Anterior cingulate cortex (tissue), 58 donors: Measurements from ENCODE around the gene TEX26.
"Not testable (repeated sequence)": the region's sequence is repeated elsewhere in the genome, so short reads cannot be mapped to it uniquely, and the experiment has no call there.

ENCODE experiments used
- DNase-seq, 58 donors: peaks; one replicate each; lab custom pipeline; 2025; lab: John Stamatoyannopoulos, UW

Gene TEX26

GRCh38 chr13:30916991-30917390 is 15.5 kb upstream of the TEX26 start:
- DNase-seq: no peak

DNA sequence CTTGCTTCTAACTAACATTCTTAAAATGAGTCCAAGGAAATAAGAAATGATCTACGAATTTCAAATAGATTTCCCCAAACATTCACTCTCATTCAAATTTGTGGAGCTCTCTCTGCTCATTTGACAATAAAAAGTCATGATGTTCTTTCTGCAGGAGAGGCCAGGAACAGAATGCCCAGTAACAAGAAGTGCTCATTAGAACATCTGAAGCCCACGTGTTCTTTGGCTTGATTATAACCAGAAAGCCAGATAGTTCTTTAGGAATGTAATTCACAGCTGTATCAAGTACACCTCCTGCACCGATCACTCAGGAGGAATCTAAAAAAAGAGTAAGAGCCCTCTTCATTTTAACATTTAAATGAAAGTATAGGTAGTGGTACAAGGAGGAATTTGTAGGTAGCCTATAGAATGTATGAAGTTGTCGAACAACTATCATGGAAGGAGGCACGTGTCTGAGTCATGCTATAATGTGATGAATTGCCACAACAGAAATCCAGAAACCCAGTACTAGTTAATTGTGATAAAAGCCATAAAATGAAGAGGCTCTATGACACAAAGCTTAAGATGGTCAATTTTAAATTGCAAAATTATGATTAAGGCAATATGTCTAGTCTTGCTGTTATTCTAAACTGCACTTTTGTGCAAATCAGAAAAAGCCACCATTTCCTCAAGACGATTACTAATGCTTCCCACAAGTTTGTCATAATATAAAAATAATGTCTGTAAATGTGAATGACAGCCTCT is 13.6 kb upstream of the TEX26 start:
- DNase-seq: no peak

DNA sequence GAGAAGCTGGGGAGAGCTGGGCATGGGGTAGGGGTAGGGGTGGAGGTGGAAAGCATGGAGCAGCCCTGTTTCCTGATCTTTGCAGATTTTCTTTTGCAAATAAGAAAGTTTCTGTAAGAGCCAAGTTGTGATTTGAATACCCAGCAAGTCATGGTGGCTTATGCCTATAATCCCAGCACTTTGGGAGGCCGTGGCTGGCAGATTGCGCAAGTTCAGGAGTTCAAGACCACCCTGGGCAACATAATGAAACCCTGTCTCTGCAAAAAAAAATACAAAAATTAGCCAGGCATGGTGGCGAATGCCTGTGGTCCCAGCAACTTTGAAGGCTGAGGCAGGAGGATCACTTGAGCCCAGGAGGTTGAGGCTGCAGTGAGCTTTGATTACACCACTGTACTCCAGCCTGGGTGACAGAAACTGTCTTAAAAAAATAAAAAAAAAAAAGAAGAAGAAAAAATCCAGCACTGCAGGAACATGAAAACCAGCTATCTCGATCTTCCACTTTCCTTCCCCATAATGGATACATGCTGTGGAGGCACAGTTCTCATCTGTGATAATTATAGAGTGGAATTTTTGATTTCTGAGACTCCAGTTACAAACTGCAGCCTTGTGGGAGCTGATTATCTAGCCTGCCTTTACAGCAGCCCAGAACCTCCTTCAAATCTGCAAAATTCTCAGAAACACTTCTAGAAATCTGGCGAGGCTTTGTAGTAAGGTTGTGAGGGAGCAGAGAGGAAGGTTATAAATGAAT is 12.1 kb upstream of the TEX26 start:
- DNase-seq: no peak

GRCh38 chr13:30923418-30923817 is 9.0 kb upstream of the TEX26 start:
- DNase-seq: no peak

GRCh38 chr13:30924721-30925120 is 7.7 kb upstream of the TEX26 start:
- DNase-seq: no peak

- no peak for DNase-seq
Observed at GRCh38 chr13:30925429-30925828, 7.0 kb upstream of the TEX26 start.

DNA sequence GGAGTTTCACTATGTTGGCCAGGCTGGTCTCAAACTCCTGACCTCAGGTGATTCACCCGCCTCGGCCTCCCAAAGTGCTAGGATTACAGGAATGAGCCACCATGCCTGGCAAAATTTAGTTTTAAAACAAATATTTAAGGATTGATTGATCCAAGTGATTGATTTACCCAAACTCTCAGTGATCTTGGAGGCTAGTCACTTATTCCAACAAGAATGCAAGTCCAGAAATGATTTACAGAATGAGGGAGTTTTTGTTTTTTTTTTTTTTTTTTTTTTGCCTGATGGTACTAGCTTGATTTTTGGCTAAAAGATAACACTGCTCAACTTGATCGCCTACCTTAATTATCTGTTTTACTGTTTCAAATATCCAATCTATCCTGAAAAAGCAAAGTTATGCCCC is 5.7 kb upstream of the TEX26 start:
- no peak for DNase-seq

- DNase-seq: not testable (repeated sequence)
Observed at GRCh38 chr13:30927188-30927587, 5.3 kb upstream of the TEX26 start.

DNA sequence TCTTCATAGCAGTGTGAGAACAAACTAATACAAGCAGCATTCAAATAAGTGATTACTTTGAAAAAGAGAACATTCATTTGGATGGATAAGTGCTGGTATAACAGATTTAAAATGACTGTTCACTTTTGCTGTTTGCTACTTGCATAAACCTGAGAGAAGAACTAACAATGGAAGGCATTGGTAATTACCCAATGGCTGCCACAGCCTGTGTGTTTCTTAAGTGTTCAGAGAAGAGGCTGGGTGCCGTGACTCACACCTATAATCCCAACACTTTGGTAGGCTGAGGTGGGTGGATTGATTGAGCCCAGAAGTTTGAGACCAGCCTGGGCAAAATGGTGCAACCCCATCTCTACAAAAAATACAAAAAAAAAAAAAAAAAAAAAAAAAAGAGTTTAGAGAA is 4.9 kb upstream of the TEX26 start:
- no peak for DNase-seq

DNA sequence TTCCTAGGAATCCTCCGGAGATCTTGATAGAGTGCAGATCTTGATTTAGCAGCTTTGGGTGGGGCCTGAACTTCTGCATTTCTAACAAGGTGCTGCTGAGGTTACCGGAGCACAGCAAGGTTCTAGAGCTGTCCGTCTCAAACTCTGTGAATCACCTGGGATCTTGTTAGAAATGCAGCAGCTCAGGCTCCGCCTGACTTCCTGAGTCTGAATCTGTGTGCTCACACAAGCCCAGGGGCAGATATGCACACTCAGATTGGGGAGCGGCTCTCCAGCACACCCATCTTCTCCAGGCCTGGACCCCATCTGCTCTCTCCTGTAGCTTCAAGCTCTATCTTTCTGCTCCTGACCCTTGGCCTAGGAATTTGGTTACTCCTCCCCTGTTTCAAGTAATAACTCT is 3.5 kb upstream of the TEX26 start:
- DNase-seq: no peak

- no peak for DNase-seq
Observed at GRCh38 chr13:30933354-30933670, 856 bp downstream of the TEX26 start.

DNA sequence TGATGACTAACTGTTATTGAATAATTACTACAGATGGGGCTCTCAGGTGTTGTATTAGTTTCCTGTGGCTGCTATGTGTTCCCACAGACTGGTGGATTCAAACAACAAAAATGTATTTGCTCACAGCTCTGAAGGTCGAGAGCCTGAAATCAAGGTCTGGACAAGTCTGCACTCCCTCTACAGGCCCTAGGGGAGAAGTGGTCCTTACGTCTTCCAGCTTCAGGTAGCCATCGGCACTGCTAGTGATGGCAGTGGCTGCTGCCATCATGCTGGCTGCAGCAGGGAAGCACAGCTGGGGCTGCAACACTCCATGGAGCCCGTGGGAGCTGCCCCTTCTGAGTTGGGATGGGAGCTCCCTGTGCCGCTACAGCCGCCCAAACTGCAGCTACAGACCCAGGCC is 1.9 kb downstream of the TEX26 start:
- no peak for DNase-seq

- DNase-seq: no peak
Observed at GRCh38 chr13:30934803-30935202, 2.3 kb downstream of the TEX26 start.

GRCh38 chr13:30936971-30937370 is 4.5 kb downstream of the TEX26 start:
- DNase-seq: no peak

DNA sequence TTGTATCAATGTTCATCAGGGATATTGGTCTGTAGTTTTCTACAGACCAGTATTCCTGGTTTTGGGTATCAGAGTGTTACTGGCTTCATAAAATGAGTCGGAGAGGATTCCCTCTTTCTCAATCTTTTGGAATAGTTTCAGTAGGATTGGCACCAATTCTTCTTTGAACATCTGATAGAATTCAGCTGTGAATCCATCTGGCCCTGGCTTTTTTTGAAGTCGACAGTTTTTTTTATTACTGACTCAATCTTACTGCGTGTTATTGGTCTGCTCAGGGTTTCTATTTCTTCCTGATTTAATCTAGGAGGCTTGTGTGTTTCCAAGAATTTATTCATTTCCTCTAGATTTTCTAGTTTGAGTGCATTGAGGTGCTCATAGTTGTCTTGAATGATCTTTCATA is 11.4 kb downstream of the TEX26 start:
- DNase-seq: no peak

- no peak for DNase-seq
Observed at GRCh38 chr13:30957258-30957943, 24.9 kb downstream of the TEX26 start.

DNA sequence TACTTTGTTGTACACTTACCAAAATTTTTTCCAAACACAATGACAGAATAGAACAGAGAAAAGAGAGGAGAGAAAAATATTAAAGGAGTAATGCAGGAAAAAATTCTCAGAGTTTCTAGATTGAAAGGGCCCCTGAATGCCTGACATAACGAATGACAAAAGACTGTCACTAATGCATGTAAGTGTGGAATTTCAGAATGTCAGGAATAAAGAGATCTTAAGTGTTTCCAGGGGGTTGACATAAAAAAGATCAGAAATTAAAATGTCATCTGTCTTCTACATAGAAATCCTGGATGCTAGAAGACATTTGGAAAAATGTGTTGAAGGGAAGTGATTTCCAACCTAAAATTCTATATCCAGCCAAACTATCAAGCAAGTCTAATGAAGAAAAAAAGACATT is 27.2 kb downstream of the TEX26 start:
- no peak for DNase-seq

GRCh38 chr13:30963791-30964190 is 31.3 kb downstream of the TEX26 start:
- DNase-seq: no peak

GRCh38 chr13:30965380-30965779 is 32.9 kb downstream of the TEX26 start:
- DNase-seq: no peak

- no peak for DNase-seq
Observed at GRCh38 chr13:30966101-30966500, 33.6 kb downstream of the TEX26 start.

DNA sequence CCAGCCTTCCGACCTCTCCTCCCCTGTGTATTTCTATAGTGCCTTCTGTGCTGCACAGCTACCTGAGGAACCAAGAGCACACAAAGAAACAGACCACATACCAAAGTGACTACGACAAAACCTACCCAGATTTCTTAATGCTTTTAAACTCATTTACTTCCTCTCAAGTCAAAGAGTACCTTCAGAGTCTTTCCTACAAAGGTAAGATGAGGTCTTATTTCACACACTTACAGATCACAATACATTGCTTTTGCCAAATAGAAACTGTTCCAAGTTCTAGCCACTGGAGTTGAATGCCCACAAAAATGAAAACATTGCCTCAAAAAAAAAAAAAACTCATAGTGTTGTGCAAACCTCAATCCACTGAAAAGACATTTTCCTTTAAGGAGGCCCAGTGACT is 36.4 kb downstream of the TEX26 start:
- no peak for DNase-seq

GRCh38 chr13:30971575-30971974 is 39.1 kb downstream of the TEX26 start:
- no peak for DNase-seq
